Neuronal stem cell (in vitro differentiated cells): ENCODE data around the gene DNAJC6.

ENCODE experiments used
- DNase-seq: peaks from one replicate; pipeline ENCODE4 v3.0.0-alpha.2; 2013; ENCODE audit warnings: low spot score
- H2AFZ ChIP-seq: one replicate; pipeline ENCODE4 v1.6.1; 2013; ENCODE audit warnings: mild to moderate bottlenecking, low read length, inconsistent platforms
- H2AK5ac ChIP-seq: 2 replicates; pipeline ENCODE4 v1.6.1; 2013; ENCODE audit warnings: low read depth, mild to moderate bottlenecking, inconsistent platforms, low read length, moderate library complexity, mixed read lengths
- H2BK120ac ChIP-seq: 2 replicates; pipeline ENCODE4 v1.6.1; 2013; ENCODE audit warnings: low read depth, mild to moderate bottlenecking, inconsistent platforms, low read length, moderate library complexity, mixed read lengths
- H2BK12ac ChIP-seq: one replicate; pipeline ENCODE4 v1.6.1; 2013; ENCODE audit warnings: low read length, inconsistent platforms
- H2BK15ac ChIP-seq: 2 replicates; pipeline ENCODE4 v1.6.1; 2013; ENCODE audit warnings: mild to moderate bottlenecking, low read length, inconsistent platforms, mixed read lengths
- H2BK5ac ChIP-seq: one replicate; pipeline ENCODE4 v1.6.1; 2013; ENCODE audit warnings: inconsistent platforms, mild to moderate bottlenecking, low read length, moderate library complexity
- H3K14ac ChIP-seq: one replicate; pipeline ENCODE4 v1.6.1; 2013; ENCODE audit warnings: low read length, inconsistent platforms
- H3K18ac ChIP-seq: 2 replicates; pipeline ENCODE4 v1.6.1; 2013; ENCODE audit warnings: low read length, inconsistent platforms
- H3K23ac ChIP-seq: 2 replicates; pipeline ENCODE4 v1.6.1; 2013; ENCODE audit warnings: low read depth, mild to moderate bottlenecking, mixed read lengths, low read length, inconsistent platforms; ENCODE audit not compliant: poor library complexity
- H3K27ac ChIP-seq: replicated peaks from 3 replicates; pipeline ENCODE4 v1.5.1; 2013; ENCODE audit warnings: low read length, inconsistent platforms
- H3K27me3 ChIP-seq, 3 experiments: 2 replicates each; pipeline ENCODE4 v1.6.1; 2013; ENCODE audit warnings: low read length in 3 of 3, mild to moderate bottlenecking in 2 of 3, inconsistent platforms in 1 of 3, low read depth in 1 of 3, mixed read lengths in 1 of 3, moderate library complexity in 1 of 3; ENCODE audit not compliant: control insufficient read depth in 3 of 3, insufficient read depth in 3 of 3
- H3K36me3 ChIP-seq, 2 donors: replicated peaks in 1 of 2; 2 replicates each; pipeline ENCODE4 v1.6.1; 2013; ENCODE audit warnings: low read length in 2 of 2; ENCODE audit not compliant: control insufficient read depth in 2 of 2, insufficient read depth in 2 of 2
- H3K4ac ChIP-seq: 2 replicates; pipeline ENCODE4 v1.6.1; 2013; ENCODE audit warnings: inconsistent platforms, mild to moderate bottlenecking, low read length, moderate library complexity
- H3K4me1 ChIP-seq, 2 donors: 1 replicate in 1 of 2; 2 replicates in 1 of 2; pipeline ENCODE4 v1.6.1; 2013; ENCODE audit warnings: low read length in 2 of 2, low read depth in 1 of 2; ENCODE audit not compliant: control insufficient read depth in 2 of 2, insufficient read depth in 1 of 2
- H3K4me2 ChIP-seq: one replicate; pipeline ENCODE4 v1.6.1; 2013; ENCODE audit warnings: mild to moderate bottlenecking, low read length, inconsistent platforms; ENCODE audit not compliant: insufficient read depth, poor library complexity, severe bottlenecking
- H3K4me3 ChIP-seq, 2 donors: 2 replicates each; pipeline ENCODE4 v1.5.1; 2013; ENCODE audit warnings: low read length in 2 of 2, mild to moderate bottlenecking in 2 of 2, inconsistent platforms in 1 of 2, moderate library complexity in 1 of 2
- H3K79me1 ChIP-seq: one replicate; pipeline ENCODE4 v1.6.1; 2013; ENCODE audit warnings: low read depth, mild to moderate bottlenecking, inconsistent platforms, low read length, moderate library complexity
- H3K9ac ChIP-seq: one replicate; pipeline ENCODE4 v1.6.1; 2013; ENCODE audit warnings: mild to moderate bottlenecking, low read depth, low read length, inconsistent platforms; ENCODE audit not compliant: poor library complexity
- H3K9me3 ChIP-seq, 2 donors: replicated peaks in 1 of 2; 2 replicates each; pipeline versions ENCODE3 to v1.6.1; 2013; ENCODE audit warnings: low read length in 2 of 2, mild to moderate bottlenecking in 2 of 2, inconsistent platforms in 1 of 2, low read depth in 1 of 2, mixed read lengths in 1 of 2, moderate library complexity in 1 of 2; ENCODE audit not compliant: control insufficient read depth in 2 of 2, insufficient read depth in 1 of 2
- H4K8ac ChIP-seq: one replicate; pipeline ENCODE4 v1.6.1; 2013; ENCODE audit warnings: low read depth, mild to moderate bottlenecking, inconsistent platforms, low read length, moderate library complexity
- H4K91ac ChIP-seq: one replicate; pipeline ENCODE4 v1.6.1; 2013; ENCODE audit warnings: low read length, low read depth, mild to moderate bottlenecking, inconsistent platforms; ENCODE audit not compliant: poor library complexity
- WGBS, 2 donors: extraction: QIAGEN DNeasy Blood & Tissue Kit; methylation state at CpG; one replicate each; pipeline ENCODE4 v1.1.7; 2013; ENCODE audit warnings: missing lambda C conversion rate in 2 of 2, mixed read lengths in 1 of 2; ENCODE audit not compliant: insufficient read length in 2 of 2, insufficient replicate concordance in 1 of 2; ENCODE audit errors: extremely low coverage in 2 of 2; 5-methylcytosine and 5-hydroxymethylcytosine counted together

The DNAJC6 gene

GRCh38 chr1:65425697-65426096, 116.4 kb downstream of the DNAJC6 start:
- Histone ChIP-seq H2BK15ac (no peak overlapping the region), H3K18ac (no peak overlapping the region), H3K4me2 (no peak overlapping the region), H3K27ac (peak overlapping the region; percentile 10), H2AK5ac (no peak overlapping the region), H3K27me3 (no peaks in the 10 kb centered on the region), H2AFZ (no peak overlapping the region), H3K79me1 (peaks cover 5% of the 10 kb centered on the region), H3K9me3 (no peaks in the 10 kb centered on the region), H3K4ac (no peak overlapping the region), H2BK5ac (no peak overlapping the region), H2BK12ac (no peak overlapping the region), H4K8ac (no peak overlapping the region), H3K14ac (no peak overlapping the region), H4K91ac (no peak overlapping the region), H3K36me3 (peaks cover 2 to 58% of the 10 kb centered on the region in 2 donors), H3K4me3 (no peak overlapping the region), H3K9ac (no peak overlapping the region), H3K23ac (no peak overlapping the region), H3K4me1 (peaks cover 2 to 11% of the 10 kb centered on the region in 2 donors), H2BK120ac (no peak overlapping the region)
- no peak for DNase-seq
- WGBS, 2 donors, result no CpG with 5 or more reads among the region's 3 CpGs

GRCh38 chr1:65429078-65429477, 119.7 kb downstream of the DNAJC6 start:
- H2BK5ac ChIP-seq, result no peak overlapping the region
- H3K27me3 ChIP-seq, result no peaks in the 10 kb centered on the region
- H3K4me1 ChIP-seq, result peaks cover 0 to 19% of the 10 kb centered on the region in 2 donors
- H2AFZ ChIP-seq, result no peak overlapping the region
- peak overlapping the region; percentile 34 for H3K27ac ChIP-seq
- H2BK15ac ChIP-seq, result no peak overlapping the region
- no peak overlapping the region for H3K4me2 ChIP-seq
- peaks cover 2 to 83% of the 10 kb centered on the region in 2 donors for H3K36me3 ChIP-seq
- no peak overlapping the region for H3K4me3 ChIP-seq
- H2BK12ac ChIP-seq, result no peak overlapping the region
- no peak overlapping the region for H3K18ac ChIP-seq
- no peak overlapping the region for H3K4ac ChIP-seq
- H3K79me1 ChIP-seq, result no peaks in the 10 kb centered on the region
- no peak overlapping the region for H4K91ac ChIP-seq
- no peak overlapping the region for H2BK120ac ChIP-seq
- no peak overlapping the region for H2AK5ac ChIP-seq
- H3K9ac ChIP-seq, result no peak overlapping the region
- H4K8ac ChIP-seq, result no peak overlapping the region
- no peaks in the 10 kb centered on the region for H3K9me3 ChIP-seq
- DNase-seq, result no peak
- no CpG with 5 or more reads among the region's 2 CpGs for WGBS, 2 donors
- no peak overlapping the region for H3K14ac ChIP-seq
- no peak overlapping the region for H3K23ac ChIP-seq

GRCh38 chr1:65429806-65430205, 120.5 kb downstream of the DNAJC6 start:
- Histone ChIP-seq H2BK12ac (no peak overlapping the region), H3K23ac (no peak overlapping the region), H2BK15ac (no peak overlapping the region), H3K36me3 (peaks cover 0 to 84% of the 10 kb centered on the region in 2 donors), H3K4me3 (no peak overlapping the region), H3K79me1 (no peaks in the 10 kb centered on the region), H2AK5ac (no peak overlapping the region), H3K4me1 (peaks cover 0 to 19% of the 10 kb centered on the region in 2 donors), H3K4me2 (no peak overlapping the region), H3K14ac (no peak overlapping the region), H3K27ac (no peak overlapping the region), H3K27me3 (no peaks in the 10 kb centered on the region), H2AFZ (no peak overlapping the region), H2BK120ac (no peak overlapping the region), H4K8ac (no peak overlapping the region), H3K9ac (no peak overlapping the region), H3K18ac (no peak overlapping the region), H3K4ac (no peak overlapping the region), H2BK5ac (no peak overlapping the region), H3K9me3 (no peaks in the 10 kb centered on the region), H4K91ac (no peak overlapping the region)
- no peak for DNase-seq
- no CpG with 5 or more reads among the region's 7 CpGs for WGBS, 2 donors

GRCh38 chr1:65431111-65431705, 121.9 kb downstream of the DNAJC6 start:
- Histone ChIP-seq H3K4me2 (no peak overlapping the region), H3K14ac (no peak overlapping the region), H2AFZ (no peak overlapping the region), H4K8ac (no peak overlapping the region), H2AK5ac (no peak overlapping the region), H2BK120ac (no peak overlapping the region), H3K4ac (no peak overlapping the region), H2BK5ac (no peak overlapping the region), H2BK12ac (no peak overlapping the region), H3K36me3 (peaks cover 0 to 76% of the 10 kb centered on the region in 2 donors), H4K91ac (no peak overlapping the region), H3K79me1 (no peaks in the 10 kb centered on the region), H2BK15ac (no peak overlapping the region), H3K27ac (no peak overlapping the region), H3K9ac (no peak overlapping the region), H3K18ac (no peak overlapping the region), H3K23ac (no peak overlapping the region), H3K9me3 (no peaks in the 10 kb centered on the region), H3K4me3 (no peak overlapping the region), H3K4me1 (peaks cover 0 to 19% of the 10 kb centered on the region in 2 donors), H3K27me3 (no peaks in the 10 kb centered on the region)
- WGBS, 2 donors, result no CpG with 5 or more reads among the region's 1 CpG
- no peak for DNase-seq
